ENCODE measurements around the gene DSCAML1.

DSCAML1 gene

DNA sequence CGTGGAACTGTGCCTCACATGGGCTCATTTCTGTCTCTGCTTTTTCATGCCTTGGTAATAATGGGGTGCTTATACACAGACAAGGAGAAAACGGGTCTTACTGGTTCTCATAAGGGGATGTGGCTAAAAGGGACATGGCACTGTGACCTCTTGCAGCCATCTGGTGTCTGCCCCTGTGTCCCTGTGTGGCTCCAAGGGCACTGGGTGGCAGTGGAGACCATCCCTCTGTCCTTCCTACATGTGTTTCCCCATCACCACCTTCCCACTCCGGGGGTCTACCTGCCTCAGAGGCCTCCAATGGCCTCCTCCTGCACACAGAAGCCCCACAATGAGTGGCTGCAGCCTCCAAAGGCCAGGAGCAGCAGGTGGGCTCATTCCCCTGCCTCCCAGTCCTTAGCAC lies 248.1 kb downstream of the DSCAML1 start:
- DNase-seq (ENCODE audit: low spot score): no peak

DNA sequence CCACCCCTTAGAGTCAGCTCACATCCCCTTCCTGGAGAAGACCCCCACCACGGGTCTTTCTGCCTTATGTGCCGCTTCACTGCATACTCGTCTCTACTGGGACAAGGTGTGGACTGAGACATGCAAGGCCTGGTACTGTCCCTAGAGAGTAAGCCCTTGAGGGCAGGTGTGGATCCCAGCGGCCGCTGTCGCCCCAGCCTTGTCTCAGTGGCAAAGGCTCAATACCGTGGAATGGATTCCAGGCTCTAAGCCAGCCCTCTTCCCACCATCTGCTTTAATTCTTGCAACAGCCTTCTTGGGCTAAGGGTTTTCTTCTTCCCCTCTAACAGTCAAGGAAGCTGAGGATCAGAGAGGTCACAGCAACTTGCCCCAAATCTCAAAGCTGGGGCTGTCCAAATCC lies 249.1 kb downstream of the DSCAML1 start:
- no peak for DNase-seq (ENCODE audit: low spot score)

GRCh38 chr11:117547195-117547850 lies 249.7 kb downstream of the DSCAML1 start:
- DNase-seq (ENCODE audit: low spot score): no peak

GRCh38 chr11:117546431-117547194 lies 250.4 kb downstream of the DSCAML1 start:
- no peak for DNase-seq (ENCODE audit: low spot score)

DNA sequence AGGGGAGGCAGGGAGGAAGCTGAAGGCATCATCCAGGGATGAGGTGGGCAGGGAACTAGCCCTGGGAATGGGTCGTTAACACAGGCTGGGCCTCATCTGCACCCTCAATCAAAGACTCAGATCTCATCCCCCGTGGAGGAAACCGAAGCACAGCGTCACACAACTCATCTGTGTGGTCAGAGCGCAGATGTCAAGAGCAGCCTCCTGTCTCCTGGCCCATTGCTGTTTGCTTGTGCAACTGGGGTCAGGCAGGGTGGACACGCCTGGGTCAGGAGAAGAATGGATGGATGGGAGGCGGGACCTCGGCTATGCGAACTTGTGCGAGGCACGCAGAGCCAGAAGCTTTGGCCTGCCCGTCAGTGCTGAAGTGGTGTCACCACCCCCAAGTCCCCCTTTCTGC lies 251.3 kb downstream of the DSCAML1 start:
- no peak for DNase-seq (ENCODE audit: low spot score)

DNA sequence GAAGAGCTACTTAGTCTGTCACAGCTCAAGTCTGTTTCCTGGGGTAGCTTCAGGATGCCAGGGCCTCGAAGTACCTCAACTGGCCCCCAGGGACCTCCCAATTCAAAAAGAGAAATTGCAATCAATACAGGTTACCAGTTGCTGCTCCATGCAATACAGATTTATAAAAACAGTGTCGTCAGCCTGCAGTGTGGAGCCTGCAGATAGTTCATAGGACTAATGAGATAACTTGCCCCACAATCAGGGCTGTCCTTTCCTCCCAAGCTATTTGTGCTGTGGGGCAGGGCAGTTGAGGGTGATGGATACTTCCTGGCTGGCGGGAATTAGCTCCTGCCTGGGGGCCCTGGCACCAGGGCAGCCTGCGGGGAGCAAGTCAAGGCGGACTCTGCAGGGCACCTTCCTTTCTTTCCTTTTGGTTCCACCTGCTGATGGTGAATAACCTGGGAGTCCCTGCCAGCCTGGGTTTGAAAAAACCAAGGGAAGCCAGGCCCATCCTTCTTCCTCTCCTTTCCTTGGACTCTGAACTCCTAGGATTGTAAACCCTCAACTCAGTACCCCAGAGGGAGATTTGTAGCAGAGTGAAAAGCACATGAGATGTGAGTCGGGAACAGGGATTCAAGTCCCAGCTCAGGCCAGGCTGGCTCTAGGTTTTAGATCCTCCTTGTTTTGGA lies 252.8 kb downstream of the DSCAML1 start:
- DNase-seq (ENCODE audit: low spot score): no peak

- DNase-seq (ENCODE audit: low spot score): no peak
Measured at GRCh38 chr11:117541211-117541610, 255.8 kb downstream of the DSCAML1 start.

GRCh38 chr11:117538263-117539135 lies 258.5 kb downstream of the DSCAML1 start:
- no peak for DNase-seq (ENCODE audit: low spot score)

- DNase-seq (ENCODE audit: low spot score): no peak
Measured at GRCh38 chr11:117535850-117536411, 261.1 kb downstream of the DSCAML1 start.

- DNase-seq (ENCODE audit: low spot score): no peak
Measured at GRCh38 chr11:117535201-117535849, 261.7 kb downstream of the DSCAML1 start.

- DNase-seq (ENCODE audit: low spot score): no peak
Measured at GRCh38 chr11:117532568-117532967, 264.4 kb downstream of the DSCAML1 start.

- DNase-seq (ENCODE audit: low spot score): no peak
Measured at GRCh38 chr11:117529816-117530215, 267.2 kb downstream of the DSCAML1 start.

- no peak for DNase-seq (ENCODE audit: low spot score)
Measured at GRCh38 chr11:117528097-117528721, 268.8 kb downstream of the DSCAML1 start.

- no peak for DNase-seq (ENCODE audit: low spot score)
Measured at GRCh38 chr11:117527271-117527670, 269.7 kb downstream of the DSCAML1 start.

DNA sequence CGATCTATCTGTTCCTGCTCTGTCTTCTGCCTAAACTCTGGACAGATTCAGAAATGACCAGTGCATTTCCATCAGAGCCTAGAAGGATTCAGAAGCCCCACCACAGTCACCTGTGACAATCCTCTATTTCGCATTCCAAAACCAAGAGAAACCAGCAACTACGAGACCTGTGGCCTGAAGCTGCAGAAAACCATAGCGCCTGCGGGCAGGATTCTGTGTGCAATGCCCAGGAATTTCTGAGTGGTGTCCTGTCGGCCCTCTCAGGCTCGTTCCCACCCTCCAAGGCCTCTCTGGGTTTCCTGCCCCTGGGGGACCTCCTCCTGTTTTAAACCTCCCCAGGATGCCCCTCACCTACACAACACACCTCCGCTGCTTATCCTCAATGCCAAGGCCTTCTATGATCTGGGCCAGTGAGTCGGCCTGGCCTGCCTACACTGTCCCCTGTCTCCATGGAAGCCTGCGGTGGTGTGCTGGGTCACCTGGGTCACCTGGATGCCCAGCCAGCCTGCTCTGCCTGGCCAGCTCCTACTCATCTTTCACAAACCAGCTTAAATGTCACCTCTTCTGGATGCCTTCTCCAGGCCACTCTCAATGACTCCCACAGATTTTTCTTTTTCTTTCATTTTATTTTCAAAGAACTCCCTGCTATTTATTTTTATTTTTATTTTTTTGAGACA lies 271.0 kb downstream of the DSCAML1 start:
- no peak for DNase-seq (ENCODE audit: low spot score)

DNA sequence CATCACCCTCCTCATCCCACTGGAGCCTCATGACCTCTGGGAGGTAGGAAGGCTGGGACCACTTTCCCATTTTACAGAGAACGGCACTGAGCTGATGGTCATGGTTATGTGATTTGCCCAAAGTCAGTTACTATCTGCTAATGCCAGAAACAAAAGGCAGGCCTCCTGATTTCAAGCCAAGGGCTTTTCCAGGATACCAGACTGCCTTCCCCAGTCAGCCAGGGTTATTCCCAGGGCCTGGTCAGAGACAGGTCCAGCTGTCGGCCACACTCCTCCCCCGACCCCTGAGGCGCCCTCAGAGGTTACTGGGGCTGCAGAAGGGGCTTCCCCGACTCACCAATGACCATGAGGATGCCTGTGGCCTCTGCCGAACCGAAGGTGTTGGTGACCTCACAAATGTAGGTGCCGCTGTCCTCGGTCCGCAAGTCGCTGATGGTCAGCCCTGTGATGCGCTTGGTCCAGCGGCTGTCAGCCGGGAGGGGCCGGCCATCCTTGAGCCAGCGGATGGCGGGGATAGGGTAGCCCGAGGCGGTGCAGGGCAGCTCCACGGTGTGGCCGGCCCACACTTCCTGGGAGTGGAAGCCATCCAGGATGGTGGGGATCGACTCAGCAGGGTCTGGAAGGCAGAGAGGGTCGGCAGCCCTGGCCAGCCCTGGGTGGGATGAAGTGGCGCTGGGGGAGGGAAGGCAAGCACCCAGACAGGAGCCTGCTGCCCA lies 272.4 kb downstream of the DSCAML1 start:
- DNase-seq (ENCODE audit: low spot score): no peak

- no peak for DNase-seq (ENCODE audit: low spot score)
Measured at GRCh38 chr11:117523680-117524079, 273.3 kb downstream of the DSCAML1 start.

DNA sequence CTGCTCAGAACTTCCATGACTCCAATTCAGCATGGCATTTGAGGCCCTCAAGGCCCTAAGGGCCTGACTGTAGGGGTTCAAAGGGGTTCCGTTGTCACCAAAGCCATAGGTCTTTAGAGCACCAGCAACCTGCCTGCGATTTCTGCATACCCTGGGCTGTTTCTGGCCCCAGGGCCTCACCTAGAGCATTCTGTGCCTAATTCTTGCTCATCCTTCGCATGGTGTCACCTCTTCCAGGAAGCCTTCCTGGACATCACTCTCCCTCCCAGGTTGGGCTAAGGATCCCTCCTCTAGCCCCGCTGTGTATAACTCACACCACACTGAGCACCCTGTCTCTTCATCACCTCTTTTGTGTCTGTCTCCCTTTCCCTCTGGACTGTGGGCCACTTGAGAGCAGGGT lies 275.0 kb downstream of the DSCAML1 start:
- no peak for DNase-seq (ENCODE audit: low spot score)

DNA sequence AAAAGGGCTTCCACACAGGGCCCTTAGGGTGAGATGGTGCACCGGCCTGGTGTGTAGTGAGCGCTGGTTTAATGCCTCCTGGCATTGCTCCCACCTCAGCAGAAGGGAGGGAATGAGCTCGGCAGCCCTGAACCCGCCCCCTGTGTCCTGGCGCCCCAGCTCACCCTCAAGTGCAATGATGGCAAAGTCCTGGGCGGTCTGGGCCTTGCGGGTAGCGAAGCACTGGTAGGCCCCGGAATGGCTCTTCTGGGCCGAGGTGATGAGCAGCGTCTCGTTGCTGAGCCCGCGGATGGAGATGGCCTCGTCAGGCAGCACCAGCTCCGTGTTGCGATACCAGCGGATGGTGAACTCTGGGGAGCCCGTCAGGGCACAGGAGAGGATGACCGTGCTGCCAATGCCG lies 276.1 kb downstream of the DSCAML1 start:
- DNase-seq (ENCODE audit: low spot score): no peak

DNA sequence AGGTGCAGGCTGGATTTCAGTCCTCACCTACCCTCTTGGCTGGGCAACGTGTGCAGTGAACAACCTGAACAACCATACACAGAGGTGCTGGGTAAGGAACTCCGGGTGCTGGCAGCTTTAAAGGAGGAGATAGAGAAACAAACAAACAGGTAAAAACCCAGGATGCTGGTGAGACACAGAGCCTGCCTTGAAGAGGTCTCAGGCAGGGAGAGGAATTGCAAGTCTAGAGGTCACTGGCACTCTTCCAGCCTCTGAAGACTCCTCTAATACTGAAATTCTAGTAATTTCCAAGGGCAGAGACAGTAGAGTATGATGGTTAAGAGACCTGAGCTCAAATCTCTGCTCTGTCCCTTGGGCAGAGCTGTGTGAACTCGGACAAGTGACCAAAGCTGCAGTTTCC lies 276.8 kb downstream of the DSCAML1 start:
- peak; percentile 7 for DNase-seq (ENCODE audit: low spot score)

Measured in NAMALWA (cell line).